ENCODE measurements around the gene SIRT5.

The SIRT5 gene

GRCh38 chr6:13597073-13597472, 22.7 kb downstream of the SIRT5 start:
- H3K9me3 ChIP-seq (replicated peaks in 1 of 2; ENCODE audit: control insufficient read depth in 2 of 2, insufficient read depth in 1 of 2, low read depth in 1 of 2, low read length in 2 of 2) = peaks cover 0 to 2% of the 10 kb centered on the region in 2 donors
- WGBS, 2 donors (ENCODE audit: extremely low coverage in 2 of 2, insufficient read length in 2 of 2, insufficient replicate concordance in 1 of 2) = no CpG with 5 or more reads among the region's 4 CpGs
- H3K4me2 ChIP-seq (ENCODE audit: insufficient read depth, low read length, poor library complexity, severe bottlenecking) = no peak overlapping the region
- H3K27ac ChIP-seq (replicated peaks; ENCODE audit: low read length) = no peak overlapping the region
- no peak overlapping the region for H4K8ac ChIP-seq (ENCODE audit: low read depth, low read length)
- no peak overlapping the region for H2AK5ac ChIP-seq (ENCODE audit: low read depth, low read length)
- no peaks in the 10 kb centered on the region for H3K79me1 ChIP-seq (ENCODE audit: low read depth, low read length)
- no peak overlapping the region for H2BK120ac ChIP-seq (ENCODE audit: low read depth, low read length)
- no peak overlapping the region for H3K4me3 ChIP-seq (ENCODE audit: low read length in 2 of 2)
- H2BK12ac ChIP-seq (ENCODE audit: low read length) = no peak overlapping the region
- H3K18ac ChIP-seq (ENCODE audit: low read length) = no peak overlapping the region
- H3K4me1 ChIP-seq (ENCODE audit: control insufficient read depth in 2 of 2, insufficient read depth in 1 of 2, low read depth in 1 of 2, low read length in 2 of 2) = no peaks in the 10 kb centered on the region
- H3K9ac ChIP-seq (ENCODE audit: low read depth, low read length, poor library complexity) = no peak overlapping the region
- no peak overlapping the region for H2AFZ ChIP-seq (ENCODE audit: low read length)
- no peak for DNase-seq (ENCODE audit: low spot score)
- no peak overlapping the region for H2BK5ac ChIP-seq (ENCODE audit: low read length)
- no peak overlapping the region for H4K91ac ChIP-seq (ENCODE audit: low read depth, low read length, poor library complexity)
- no peak overlapping the region for H2BK15ac ChIP-seq (ENCODE audit: low read length)
- peaks cover 9 to 80% of the 10 kb centered on the region in 2 donors for H3K36me3 ChIP-seq (replicated peaks in 1 of 2; ENCODE audit: control insufficient read depth in 2 of 2, insufficient read depth in 2 of 2, low read length in 2 of 2)
- H3K14ac ChIP-seq (ENCODE audit: low read length) = no peak overlapping the region
- no peaks in the 10 kb centered on the region for H3K27me3 ChIP-seq (ENCODE audit: control insufficient read depth in 3 of 3, insufficient read depth in 3 of 3, low read depth in 1 of 3, low read length in 3 of 3)
- H3K4ac ChIP-seq (ENCODE audit: low read length) = no peak overlapping the region
- no peak overlapping the region for H3K23ac ChIP-seq (ENCODE audit: low read depth, low read length, poor library complexity)

DNA sequence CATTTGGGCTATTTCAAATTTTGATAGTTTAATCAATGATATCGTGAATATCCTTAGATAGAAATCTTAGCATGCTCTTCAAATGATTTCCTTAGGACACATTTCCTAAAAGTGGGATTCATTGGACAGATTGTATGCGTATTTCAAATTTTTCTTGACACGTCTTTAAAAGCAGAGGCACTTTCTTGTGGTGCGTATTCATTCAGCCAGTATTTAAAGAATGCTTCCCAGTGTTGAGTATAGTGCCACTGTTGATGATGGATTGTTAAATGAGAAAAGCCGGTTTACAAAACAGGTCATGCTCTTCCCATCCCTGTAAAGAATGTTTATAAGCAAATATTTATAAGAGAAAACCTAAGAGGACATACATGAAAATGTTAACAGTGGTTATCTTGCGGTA, 25.6 kb downstream of the SIRT5 start:
- no peak overlapping the region for H2AFZ ChIP-seq (ENCODE audit: low read length)
- no peak overlapping the region for H4K8ac ChIP-seq (ENCODE audit: low read depth, low read length)
- no peak overlapping the region for H3K14ac ChIP-seq (ENCODE audit: low read length)
- WGBS, 2 donors (ENCODE audit: extremely low coverage in 2 of 2, insufficient read length in 2 of 2, insufficient replicate concordance in 1 of 2) = no CpG with 5 or more reads among the region's 6 CpGs
- no peak overlapping the region for H3K4me3 ChIP-seq (ENCODE audit: low read length in 2 of 2)
- no peak overlapping the region for H3K9ac ChIP-seq (ENCODE audit: low read depth, low read length, poor library complexity)
- H3K27ac ChIP-seq (replicated peaks; ENCODE audit: low read length) = no peak overlapping the region
- H3K18ac ChIP-seq (ENCODE audit: low read length) = no peak overlapping the region
- H4K91ac ChIP-seq (ENCODE audit: low read depth, low read length, poor library complexity) = no peak overlapping the region
- no peak overlapping the region for H3K4me2 ChIP-seq (ENCODE audit: insufficient read depth, low read length, poor library complexity, severe bottlenecking)
- H3K36me3 ChIP-seq (replicated peaks in 1 of 2; ENCODE audit: control insufficient read depth in 2 of 2, insufficient read depth in 2 of 2, low read length in 2 of 2) = peaks cover 6 to 68% of the 10 kb centered on the region in 2 donors
- no peak for DNase-seq (ENCODE audit: low spot score)
- no peak overlapping the region for H2BK120ac ChIP-seq (ENCODE audit: low read depth, low read length)
- no peaks in the 10 kb centered on the region for H3K79me1 ChIP-seq (ENCODE audit: low read depth, low read length)
- H2BK5ac ChIP-seq (ENCODE audit: low read length) = no peak overlapping the region
- H3K4ac ChIP-seq (ENCODE audit: low read length) = no peak overlapping the region
- no peak overlapping the region for H2AK5ac ChIP-seq (ENCODE audit: low read depth, low read length)
- peaks cover 0 to 2% of the 10 kb centered on the region in 2 donors for H3K9me3 ChIP-seq (replicated peaks in 1 of 2; ENCODE audit: control insufficient read depth in 2 of 2, insufficient read depth in 1 of 2, low read depth in 1 of 2, low read length in 2 of 2)
- no peak overlapping the region for H3K23ac ChIP-seq (ENCODE audit: low read depth, low read length, poor library complexity)
- H2BK12ac ChIP-seq (ENCODE audit: low read length) = no peak overlapping the region
- no peak overlapping the region for H2BK15ac ChIP-seq (ENCODE audit: low read length)
- no peaks in the 10 kb centered on the region for H3K27me3 ChIP-seq (ENCODE audit: control insufficient read depth in 3 of 3, insufficient read depth in 3 of 3, low read depth in 1 of 3, low read length in 3 of 3)
- no peaks in the 10 kb centered on the region for H3K4me1 ChIP-seq (ENCODE audit: control insufficient read depth in 2 of 2, insufficient read depth in 1 of 2, low read depth in 1 of 2, low read length in 2 of 2)

DNA sequence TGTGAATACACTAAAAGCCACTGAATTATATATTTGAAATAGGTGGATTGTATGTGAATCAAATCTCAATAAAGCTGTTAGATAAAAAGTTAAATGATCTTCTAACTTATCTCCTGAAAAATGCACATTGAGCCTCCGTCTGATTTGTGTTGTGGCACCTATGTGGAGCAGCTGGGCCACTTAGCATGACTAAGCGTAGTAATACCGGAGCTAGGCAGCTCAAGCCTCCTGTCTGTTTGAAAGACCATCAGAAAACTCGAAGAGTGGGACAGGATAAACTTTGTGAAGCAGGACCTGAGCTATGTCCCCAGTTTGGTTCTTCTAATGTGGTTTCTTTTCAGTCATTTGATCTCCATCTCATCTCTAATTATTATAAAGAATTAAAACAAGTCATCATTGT, 29.7 kb downstream of the SIRT5 start:
- no peak overlapping the region for H2AFZ ChIP-seq (ENCODE audit: low read length)
- no CpG with 5 or more reads among the region's 4 CpGs for WGBS, 2 donors (ENCODE audit: extremely low coverage in 2 of 2, insufficient read length in 2 of 2, insufficient replicate concordance in 1 of 2)

DNA sequence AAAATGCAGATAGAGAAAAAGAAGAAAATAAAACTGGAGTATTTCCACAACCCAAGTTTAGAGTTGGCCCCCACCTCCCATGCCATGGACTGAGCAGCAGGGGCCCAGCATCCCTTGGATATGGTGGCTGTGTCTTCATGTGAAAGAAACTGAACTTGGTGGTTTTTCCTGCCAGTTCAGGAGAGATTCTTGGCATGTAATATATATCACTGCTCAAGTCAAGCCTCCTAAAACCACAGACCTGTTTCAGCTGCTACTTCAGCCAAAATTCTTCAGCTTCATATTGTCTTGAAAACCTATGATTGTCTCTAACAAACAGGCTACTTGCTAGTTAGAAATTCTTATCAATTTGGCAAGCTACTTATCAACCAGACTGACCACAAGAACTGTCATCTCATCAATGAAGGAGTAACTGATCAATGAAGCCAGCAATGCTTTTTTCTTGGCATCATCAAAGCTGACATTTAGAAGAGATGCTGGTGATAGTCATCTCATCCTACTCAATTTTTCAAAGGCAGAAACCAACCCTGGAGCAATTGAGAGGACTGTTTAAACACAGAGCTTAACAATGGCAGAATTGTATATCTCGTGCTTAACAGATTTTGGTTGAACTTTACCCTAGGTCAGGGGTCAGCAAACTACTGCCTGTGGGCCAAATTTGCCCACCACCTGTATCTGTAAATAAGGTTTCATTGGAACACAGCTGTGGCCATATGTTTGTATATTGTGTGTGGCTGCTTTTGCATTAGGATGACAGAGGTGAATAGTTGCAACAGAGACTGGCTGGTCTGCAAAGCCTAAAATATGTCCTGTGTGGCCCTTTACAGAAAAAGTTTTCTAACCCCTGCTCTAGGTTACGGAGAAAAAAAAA, 30.4 kb downstream of the SIRT5 start:
- H3K27me3 ChIP-seq (ENCODE audit: control insufficient read depth in 3 of 3, insufficient read depth in 3 of 3, low read depth in 1 of 3, low read length in 3 of 3) = no peaks in the 10 kb centered on the region
- no peak overlapping the region for H2BK120ac ChIP-seq (ENCODE audit: low read depth, low read length)
- no peak overlapping the region for H3K18ac ChIP-seq (ENCODE audit: low read length)
- H3K23ac ChIP-seq (ENCODE audit: low read depth, low read length, poor library complexity) = no peak overlapping the region
- peaks cover 0 to 2% of the 10 kb centered on the region in 2 donors for H3K9me3 ChIP-seq (replicated peaks in 1 of 2; ENCODE audit: control insufficient read depth in 2 of 2, insufficient read depth in 1 of 2, low read depth in 1 of 2, low read length in 2 of 2)
- no peak overlapping the region for H3K27ac ChIP-seq (replicated peaks; ENCODE audit: low read length)
- no peak overlapping the region for H3K9ac ChIP-seq (ENCODE audit: low read depth, low read length, poor library complexity)
- no peak overlapping the region for H2AK5ac ChIP-seq (ENCODE audit: low read depth, low read length)
- DNase-seq (ENCODE audit: low spot score) = no peak
- H3K4ac ChIP-seq (ENCODE audit: low read length) = no peak overlapping the region
- H3K79me1 ChIP-seq (ENCODE audit: low read depth, low read length) = no peaks in the 10 kb centered on the region
- no peak overlapping the region for H4K91ac ChIP-seq (ENCODE audit: low read depth, low read length, poor library complexity)
- no peak overlapping the region for H3K4me2 ChIP-seq (ENCODE audit: insufficient read depth, low read length, poor library complexity, severe bottlenecking)
- no peaks in the 10 kb centered on the region for H3K4me1 ChIP-seq (ENCODE audit: control insufficient read depth in 2 of 2, insufficient read depth in 1 of 2, low read depth in 1 of 2, low read length in 2 of 2)
- no peak overlapping the region for H2BK15ac ChIP-seq (ENCODE audit: low read length)
- no CpG with 5 or more reads among the region's 2 CpGs for WGBS, 2 donors (ENCODE audit: extremely low coverage in 2 of 2, insufficient read length in 2 of 2, insufficient replicate concordance in 1 of 2)
- no peak overlapping the region for H2BK5ac ChIP-seq (ENCODE audit: low read length)
- no peak overlapping the region for H3K4me3 ChIP-seq (ENCODE audit: low read length in 2 of 2)
- no peak overlapping the region for H2BK12ac ChIP-seq (ENCODE audit: low read length)
- H3K36me3 ChIP-seq (replicated peaks in 1 of 2; ENCODE audit: control insufficient read depth in 2 of 2, insufficient read depth in 2 of 2, low read length in 2 of 2) = peaks cover 5 to 38% of the 10 kb centered on the region in 2 donors
- H2AFZ ChIP-seq (ENCODE audit: low read length) = no peak overlapping the region
- H4K8ac ChIP-seq (ENCODE audit: low read depth, low read length) = no peak overlapping the region
- no peak overlapping the region for H3K14ac ChIP-seq (ENCODE audit: low read length)

More for the DNA sequence above, 29.7 kb downstream of the SIRT5 start:
- Histone ChIP-seq H4K8ac (ENCODE audit: low read depth, low read length) (no peak overlapping the region), H3K23ac (ENCODE audit: low read depth, low read length, poor library complexity) (no peak overlapping the region), H3K14ac (ENCODE audit: low read length) (no peak overlapping the region), H3K18ac (ENCODE audit: low read length) (no peak overlapping the region), H3K4me3 (ENCODE audit: low read length in 2 of 2) (no peak overlapping the region), H3K4me1 (ENCODE audit: control insufficient read depth in 2 of 2, insufficient read depth in 1 of 2, low read depth in 1 of 2, low read length in 2 of 2) (no peaks in the 10 kb centered on the region), H3K79me1 (ENCODE audit: low read depth, low read length) (no peaks in the 10 kb centered on the region), H4K91ac (ENCODE audit: low read depth, low read length, poor library complexity) (no peak overlapping the region), H3K27ac (replicated peaks; ENCODE audit: low read length) (no peak overlapping the region), H3K27me3 (ENCODE audit: control insufficient read depth in 3 of 3, insufficient read depth in 3 of 3, low read depth in 1 of 3, low read length in 3 of 3) (no peaks in the 10 kb centered on the region), H3K4me2 (ENCODE audit: insufficient read depth, low read length, poor library complexity, severe bottlenecking) (no peak overlapping the region), H2BK5ac (ENCODE audit: low read length) (no peak overlapping the region), H3K4ac (ENCODE audit: low read length) (no peak overlapping the region), H2BK120ac (ENCODE audit: low read depth, low read length) (no peak overlapping the region), H3K9me3 (replicated peaks in 1 of 2; ENCODE audit: control insufficient read depth in 2 of 2, insufficient read depth in 1 of 2, low read depth in 1 of 2, low read length in 2 of 2) (peaks cover 0 to 2% of the 10 kb centered on the region in 2 donors), H2BK12ac (ENCODE audit: low read length) (no peak overlapping the region), H3K9ac (ENCODE audit: low read depth, low read length, poor library complexity) (no peak overlapping the region), H2BK15ac (ENCODE audit: low read length) (no peak overlapping the region), H2AK5ac (ENCODE audit: low read depth, low read length) (no peak overlapping the region), H3K36me3 (replicated peaks in 1 of 2; ENCODE audit: control insufficient read depth in 2 of 2, insufficient read depth in 2 of 2, low read length in 2 of 2) (peaks cover 5 to 38% of the 10 kb centered on the region in 2 donors)
- DNase-seq (ENCODE audit: low spot score) = no peak
